Measurements from ENCODE around the gene CEP70. TPM values are rescaled to one million over a fixed set of nuclear protein-coding genes. Genes with fewer than 3 reads are reported as not detected.
A peak's percentile ranks its signal among the peaks of the same experiment; 100 is the strongest.
"Not testable (repeated sequence)": the region's sequence is repeated elsewhere in the genome, so short reads cannot be mapped to it uniquely, and the experiment has no call there.

CEP70 gene
- total RNA-seq, 4 donors from 2014 or later = 90.6 to 154 (median 123) TPM

- intact Hi-C loops (cut with DNase I; ENCODE audit: low total_unique reads) = loop anchor here (10.0 kb wide), 1 partner anchor 746 kb away; the partner anchor contains the start of gene MRPS22
- H3K4me1 ChIP-seq = no peaks in the 10 kb centered on the region
- H3K27ac ChIP-seq = no peak overlapping the region
- H3K4me3 ChIP-seq = no peak overlapping the region
- H3K27me3 ChIP-seq = no peaks in the 10 kb centered on the region
- TF ChIP-seq CTCF (IDR thresholded peaks at IDR 0.05) = no peak
- TF ChIP-seq POLR2A (IDR thresholded peaks at IDR 0.05) = no peak
- H3K9me3 ChIP-seq = no peaks in the 10 kb centered on the region
- no peaks in the 10 kb centered on the region for H3K36me3 ChIP-seq
- DNase-seq = no peak
Measured at GRCh38 chr3:138598534-138598933, 4.5 kb upstream of the CEP70 start.

GRCh38 chr3:138597186-138597976 is 3.3 kb upstream of the CEP70 start:
- not testable (repeated sequence) for H3K36me3 ChIP-seq, DNase-seq, H3K27me3 ChIP-seq, H3K4me1 ChIP-seq, H3K9me3 ChIP-seq, H3K4me3 ChIP-seq, H3K27ac ChIP-seq
- intact Hi-C loops (cut with DNase I; ENCODE audit: low total_unique reads) = loop anchor here (10.0 kb wide), 1 partner anchor 747 kb away; the partner anchor contains the start of gene MRPS22

DNA sequence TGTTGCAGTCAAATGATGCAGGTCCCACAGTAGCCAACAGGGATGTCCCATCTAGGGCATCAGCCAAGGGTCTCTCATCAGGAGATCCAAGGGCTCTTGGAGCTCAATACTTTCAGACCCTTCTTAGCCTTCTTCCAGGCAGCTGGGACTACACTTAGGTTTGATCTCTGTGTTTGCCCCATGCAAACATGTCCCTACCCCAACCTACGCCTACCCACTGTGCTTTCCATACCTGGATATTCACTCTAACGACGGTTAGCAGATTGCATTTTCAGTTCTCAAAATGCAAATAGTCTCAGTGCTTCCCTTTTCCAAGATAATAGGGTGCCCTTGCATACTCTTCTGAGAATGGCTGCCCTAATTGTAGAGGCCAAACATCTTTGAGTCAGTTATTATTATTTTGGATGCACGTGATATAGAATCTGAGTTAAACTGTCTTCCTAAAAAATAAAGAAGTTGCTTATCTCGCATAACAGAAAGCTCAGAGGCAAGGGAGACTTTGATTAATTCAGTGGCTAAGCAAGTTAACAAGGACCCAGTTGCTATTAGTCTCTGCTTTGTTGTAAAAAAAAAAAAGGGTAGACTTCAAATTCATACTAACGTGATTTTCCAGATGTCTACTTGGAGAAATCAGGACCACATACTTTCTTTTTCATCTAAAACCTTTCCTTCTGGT is 1.0 kb upstream of the CEP70 start:
- Histone ChIP-seq H3K9me3 (no peaks in the 10 kb centered on the region), H3K27me3 (no peaks in the 10 kb centered on the region), H3K4me1 (peaks cover 0 to 5% of the 10 kb centered on the region in 2 donors), H3K27ac (peak overlapping the region; percentile 89 to 95), H3K4me3 (peak overlapping the region in 1 of 2 donors; percentile 68), H3K36me3 (no peaks in the 10 kb centered on the region)
- intact Hi-C loops (cut with DNase I; ENCODE audit: low total_unique reads) = loop anchor here (5.0 to 10.0 kb wide), 2 partner anchors 322 to 750 kb away; partner anchors contain the start of gene MRPS22
- DNase-seq = no peak
- no peak for TF ChIP-seq CTCF (IDR thresholded peaks at IDR 0.05)
- TF ChIP-seq POLR2A (IDR thresholded peaks at IDR 0.05) = no peak

DNA sequence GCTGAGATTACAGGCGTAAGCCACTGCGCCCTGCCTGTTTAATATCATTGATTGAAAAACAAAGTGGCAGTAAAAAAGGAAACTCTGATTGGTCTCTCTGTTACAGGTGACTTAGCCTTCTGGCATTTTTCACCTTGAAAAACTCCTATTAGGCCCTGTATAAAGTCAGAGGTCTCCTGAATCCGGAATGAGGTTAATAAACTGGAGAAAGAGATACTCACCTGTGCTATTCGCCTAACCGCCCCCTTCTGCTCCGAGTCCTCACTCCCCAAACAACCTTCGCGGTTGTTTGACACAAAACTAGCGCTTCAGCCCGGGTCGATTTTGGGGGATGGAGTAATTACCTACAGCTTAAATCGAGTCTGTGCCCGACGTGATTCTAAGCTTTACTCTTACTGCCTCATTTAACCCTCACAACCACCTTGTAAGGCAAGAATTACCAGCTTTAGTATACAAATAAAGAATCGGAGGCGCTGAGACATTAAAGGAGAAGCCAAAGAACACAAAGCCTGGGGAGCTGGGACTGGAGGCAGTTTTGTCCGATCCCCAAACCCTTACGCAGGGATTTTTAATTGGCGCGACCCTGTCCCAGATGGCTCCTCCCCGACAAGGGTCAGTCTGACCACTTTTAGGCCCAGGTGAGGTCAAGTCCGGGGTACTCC is 441 bp downstream of the CEP70 start:
- TF ChIP-seq CTCF (IDR thresholded peaks at IDR 0.05) (no peak), POLR2A (IDR thresholded peaks at IDR 0.05) (no peak)
- H3K27me3 ChIP-seq = no peaks in the 10 kb centered on the region
- H3K4me3 ChIP-seq = peak overlapping the region; percentile 68 to 83
- DNase-seq = no peak
- H3K27ac ChIP-seq = peak overlapping the region; percentile 89 to 95
- intact Hi-C loops (cut with DNase I; ENCODE audit: low total_unique reads) = loop anchor here (5.0 to 10.0 kb wide), 2 partner anchors 324 to 751 kb away; partner anchors contain the start of gene MRPS22
- H3K36me3 ChIP-seq = no peaks in the 10 kb centered on the region
- H3K9me3 ChIP-seq = no peaks in the 10 kb centered on the region
- H3K4me1 ChIP-seq = peaks cover 0 to 5% of the 10 kb centered on the region in 2 donors

- Histone ChIP-seq H3K9me3 (no peaks in the 10 kb centered on the region), H3K36me3 (no peaks in the 10 kb centered on the region), H3K27ac (no peak overlapping the region), H3K4me3 (no peak overlapping the region), H3K4me1 (peaks cover 0 to 5% of the 10 kb centered on the region in 2 donors), H3K27me3 (no peaks in the 10 kb centered on the region)
- intact Hi-C loops (cut with DNase I; ENCODE audit: low total_unique reads) = loop anchor here (5.0 to 10.0 kb wide), 2 partner anchors 326 to 753 kb away; partner anchors contain the start of gene MRPS22
- no peak for DNase-seq
- TF ChIP-seq POLR2A (IDR thresholded peaks at IDR 0.05) (no peak), CTCF (IDR thresholded peaks at IDR 0.05) (no peak)
Measured at GRCh38 chr3:138591392-138591791, 2.7 kb downstream of the CEP70 start.
